Muscle of leg (tissue), 16 donors: ENCODE data around the gene HBE1. TPM values are rescaled to one million over a fixed set of nuclear protein-coding genes. Genes with fewer than 3 reads are reported as not detected.
"Not testable (repeated sequence)": the region's sequence is repeated elsewhere in the genome, so short reads cannot be mapped to it uniquely, and the experiment has no call there.

Source experiments
- DNase-seq: peaks from one replicate; pipeline ENCODE4 v3.0.0; 2013
- H3K27ac ChIP-seq: one replicate; pipeline ENCODE4 v1.5.1; 2013; ENCODE audit warnings: mild to moderate bottlenecking, low read length, control low read depth
- H3K27me3 ChIP-seq: one replicate; pipeline ENCODE4 v1.6.1; 2013; ENCODE audit warnings: low read length; ENCODE audit not compliant: control insufficient read depth, insufficient read depth
- H3K36me3 ChIP-seq: one replicate; pipeline ENCODE4 v1.6.1; 2013; ENCODE audit warnings: low read length; ENCODE audit not compliant: control insufficient read depth, insufficient read depth
- H3K4me1 ChIP-seq: one replicate; pipeline ENCODE4 v1.6.1; 2013; ENCODE audit warnings: low read length; ENCODE audit not compliant: control insufficient read depth, insufficient read depth
- H3K4me3 ChIP-seq: one replicate; pipeline ENCODE4 v1.5.1; 2013; ENCODE audit warnings: low read length, control low read depth
- H3K9me3 ChIP-seq: replicated peaks from 2 replicates; pipeline ENCODE4 v1.6.1; 2013; ENCODE audit warnings: low read depth, low read length; ENCODE audit not compliant: control insufficient read depth
- WGBS: methylation state at CpG from one replicate; pipeline ENCODE4 v1.1.5; 2013; ENCODE audit warnings: missing lambda C conversion rate; ENCODE audit not compliant: insufficient coverage; 5-methylcytosine and 5-hydroxymethylcytosine counted together
- long read RNA-seq, 11 donors: transcript quantifications; one replicate each; lab custom pipeline, GENCODE V29; 2026
- polyA plus RNA-seq, 8 donors: library from polyadenylated mRNA; unstranded; fragments of 120-200 nt; gene quantifications; one replicate each; pipeline versions ENCODE4 v1.2.1 to v1.2.3, GENCODE V29; 2013; ENCODE audit warnings: inconsistent platforms in 1 of 8, low replicate concordance in 1 of 8; ENCODE audit not compliant: insufficient read length in 8 of 8, insufficient read depth in 1 of 8
- total RNA-seq: library from RNA; stranded (reverse); fragments of 120-200 nt; gene quantifications from one replicate; pipeline ENCODE4 v1.2.4, GENCODE V29; 2013

The HBE1 gene
- total RNA-seq (10.3 TPM), polyA plus RNA-seq (10 to 100 TPM in 7 of 8 donors, 1 to 10 TPM in 1; 6.7 to 64.8 (median 19.8) TPM)
- long read RNA-seq, donor 1, partial matches to known transcripts = 0 of 4 reads
- long read RNA-seq, donor 1, other reads (novel, unspliced or antisense) = 0 of 4 reads
- long read RNA-seq, donor 2 = 0 reads
- long read RNA-seq, donor 3, transcript HBE1-203 (3 exons, 616 nt) = major isoform, 5 of 5 reads
- long read RNA-seq, donor 3, partial matches to known transcripts = 0 of 5 reads
- long read RNA-seq, donor 3, other reads (novel, unspliced or antisense) = 0 of 5 reads
- long read RNA-seq, donor 4, transcript HBE1-203 (3 exons, 616 nt) = major isoform, 5 of 5 reads
- long read RNA-seq, donor 4, partial matches to known transcripts = 0 of 5 reads
- long read RNA-seq, donor 4, other reads (novel, unspliced or antisense) = 0 of 5 reads
- long read RNA-seq, donor 5, transcript HBE1-203 (3 exons, 616 nt) = major isoform, 36 of 36 reads
- long read RNA-seq, donor 5, partial matches to known transcripts = 0 of 36 reads
- long read RNA-seq, donor 5, other reads (novel, unspliced or antisense) = 0 of 36 reads
- long read RNA-seq, donor 6, transcript HBE1-203 (3 exons, 616 nt) = major isoform, 157 of 174 reads
- long read RNA-seq, donor 6, partial matches to known transcripts = 17 of 174 reads
- long read RNA-seq, donor 6, other reads (novel, unspliced or antisense) = 0 of 174 reads
- long read RNA-seq, donor 7, transcript HBE1-203 (3 exons, 616 nt) = major isoform, 33 of 40 reads
- long read RNA-seq, donor 7, partial matches to known transcripts = 7 of 40 reads
- long read RNA-seq, donor 7, other reads (novel, unspliced or antisense) = 0 of 40 reads
- long read RNA-seq, donor 8, transcript HBE1-203 (3 exons, 616 nt) = major isoform, 8 of 8 reads
- long read RNA-seq, donor 8, partial matches to known transcripts = 0 of 8 reads
- long read RNA-seq, donor 8, other reads (novel, unspliced or antisense) = 0 of 8 reads
- long read RNA-seq, donor 9, transcript HBE1-203 (3 exons, 616 nt) = major isoform, 17 of 17 reads
- long read RNA-seq, donor 9, partial matches to known transcripts = 0 of 17 reads
- long read RNA-seq, donor 9, other reads (novel, unspliced or antisense) = 0 of 17 reads
- long read RNA-seq, donor 10, transcript HBE1-203 (3 exons, 616 nt) = major isoform, 15 of 15 reads
- long read RNA-seq, donor 10, partial matches to known transcripts = 0 of 15 reads
- long read RNA-seq, donor 10, other reads (novel, unspliced or antisense) = 0 of 15 reads
- long read RNA-seq, donor 11, transcript HBE1-203 (3 exons, 616 nt) = major isoform, 6 of 6 reads
- long read RNA-seq, donor 11, partial matches to known transcripts = 0 of 6 reads
- long read RNA-seq, donor 11, other reads (novel, unspliced or antisense) = 0 of 6 reads

GRCh38 chr11:5269715-5270147, at the start of gene HBE1:
Gene HBE1, minus strand, starts transcription at chr11:5269945. Its CDS starts 55 bp downstream, at chr11:5269890.
- Histone ChIP-seq H3K27me3 (no peaks in the 10 kb centered on the region), H3K4me3 (no peak within 1 kb of the TSS), H3K36me3 (no peaks in the 10 kb centered on the region), H3K9me3 (no peaks in the 10 kb centered on the region), H3K27ac (no peak within 1 kb of the TSS), H3K4me1 (no peaks in the 10 kb centered on the region)
- no peak for DNase-seq
- 81% methylated on average over 2 of the region's 4 CpGs for WGBS

GRCh38 chr11:5317292-5317691, 47.5 kb upstream of the HBE1 start:
- WGBS = no CpG with 5 or more reads among the region's 5 CpGs

GRCh38 chr11:5313326-5314023, 43.7 kb upstream of the HBE1 start:
- not testable (repeated sequence) for H3K27ac ChIP-seq, H3K9me3 ChIP-seq, H3K4me3 ChIP-seq, DNase-seq, H3K27me3 ChIP-seq, H3K4me1 ChIP-seq, H3K36me3 ChIP-seq
- no CpG with 5 or more reads among the region's 3 CpGs for WGBS

More at GRCh38 chr11:5317292-5317691, 47.5 kb upstream of the HBE1 start:
- Histone ChIP-seq H3K27me3 (no peaks in the 10 kb centered on the region), H3K27ac (no peak overlapping the region), H3K36me3 (no peaks in the 10 kb centered on the region), H3K9me3 (no peaks in the 10 kb centered on the region), H3K4me1 (no peaks in the 10 kb centered on the region), H3K4me3 (no peak overlapping the region)
- no peak for DNase-seq

GRCh38 chr11:5310423-5310822, 40.7 kb upstream of the HBE1 start:
- Histone ChIP-seq H3K4me1 (no peaks in the 10 kb centered on the region), H3K36me3 (no peaks in the 10 kb centered on the region), H3K4me3 (no peak overlapping the region), H3K9me3 (no peaks in the 10 kb centered on the region), H3K27ac (no peak overlapping the region), H3K27me3 (no peaks in the 10 kb centered on the region)
- DNase-seq = no peak
- WGBS = no CpG with 5 or more reads among the region's 1 CpG

GRCh38 chr11:5307256-5308019, 37.7 kb upstream of the HBE1 start:
- DNase-seq = no peak
- H3K9me3 ChIP-seq = no peaks in the 10 kb centered on the region
- no peaks in the 10 kb centered on the region for H3K4me1 ChIP-seq
- H3K4me3 ChIP-seq = no peak overlapping the region
- no peak overlapping the region for H3K27ac ChIP-seq
- H3K36me3 ChIP-seq = no peaks in the 10 kb centered on the region
- no CpG with 5 or more reads among the region's 2 CpGs for WGBS
- H3K27me3 ChIP-seq = no peaks in the 10 kb centered on the region

GRCh38 chr11:5304046-5304445, 34.3 kb upstream of the HBE1 start:
- Histone ChIP-seq H3K27ac (no peak overlapping the region), H3K36me3 (no peaks in the 10 kb centered on the region), H3K4me1 (no peaks in the 10 kb centered on the region), H3K27me3 (no peaks in the 10 kb centered on the region), H3K9me3 (no peaks in the 10 kb centered on the region), H3K4me3 (no peak overlapping the region)
- WGBS = no CpG with 5 or more reads among the region's 1 CpG
- DNase-seq = no peak

- Histone ChIP-seq H3K9me3 (no peaks in the 10 kb centered on the region), H3K4me1 (no peaks in the 10 kb centered on the region), H3K27me3 (no peaks in the 10 kb centered on the region), H3K36me3 (no peaks in the 10 kb centered on the region), H3K4me3 (no peak overlapping the region), H3K27ac (no peak overlapping the region)
- DNase-seq = no peak
- 90% methylated on average over 2 of the region's 5 CpGs for WGBS
Measured at GRCh38 chr11:5303626-5304025, 33.9 kb upstream of the HBE1 start.

GRCh38 chr11:5301846-5302245, 32.1 kb upstream of the HBE1 start, which contains the start of gene OR51B4:
Gene OR51B4, minus strand, starts transcription at chr11:5301946. Its CDS starts 0 bp downstream, at chr11:5301946.
- no peaks in the 10 kb centered on the region for H3K27me3 ChIP-seq
- H3K4me3 ChIP-seq = no peak within 1 kb of the TSS
- no peak for DNase-seq
- H3K27ac ChIP-seq = no peak within 1 kb of the TSS
- H3K9me3 ChIP-seq = no peaks in the 10 kb centered on the region
- WGBS = 100% methylated on average over 1 of the region's 2 CpGs
- H3K4me1 ChIP-seq = no peaks in the 10 kb centered on the region
- no peaks in the 10 kb centered on the region for H3K36me3 ChIP-seq
